Esophagus squamous epithelium (tissue), 5 donors: Measurements from ENCODE around the gene CLSTN3. TPM values are rescaled to one million over a fixed set of nuclear protein-coding genes. Genes with fewer than 3 reads are reported as not detected.

Experiments used
- DNase-seq: peaks from one replicate; lab custom pipeline; 2025; lab: John Stamatoyannopoulos, UW
- H3K27ac ChIP-seq, 4 donors: fragments of 200-600 bp; sonication (generic); one replicate each; pipeline ENCODE4 v1.5.1; 2016 to 2019; ENCODE audit warnings: mild to moderate bottlenecking in 1 of 4
- H3K27me3 ChIP-seq, 4 donors: fragments of 200-600 bp; sonication (generic); 1 replicate in 3 of 4; 2 replicates in 1 of 4; pipeline versions ENCODE4 v1.5.1 to v1.6.0; 2017 to 2021; ENCODE audit warnings: antibody characterized with exemption in 1 of 4
- H3K36me3 ChIP-seq, 3 donors: fragments of 200-600 bp; sonication (generic); one replicate each; pipeline ENCODE4 v1.5.1; 2016 to 2019
- H3K4me1 ChIP-seq, 3 donors: fragments of 200-600 bp; sonication (generic); one replicate each; pipeline ENCODE4 v1.5.1; 2017 to 2019
- H3K4me3 ChIP-seq, 4 donors: fragments of 200-600 bp; sonication (generic); 1 replicate in 3 of 4; 2 replicates in 1 of 4; pipeline ENCODE4 v1.5.1; 2016 to 2019; ENCODE audit warnings: mild to moderate bottlenecking in 2 of 4, moderate library complexity in 1 of 4
- H3K9me3 ChIP-seq, 3 donors: fragments of 200-600 bp; sonication (generic); one replicate each; pipeline ENCODE4 v1.5.1; 2016 to 2019
- POLR2A ChIP-seq, 4 donors: fragments of 450-650 bp; IDR thresholded peaks; one replicate each; pipeline ENCODE4 v1.6.1; 2017; ENCODE audit warnings: antibody characterized with exemption in 4 of 4, mild to moderate bottlenecking in 4 of 4, moderate library complexity in 3 of 4
- WGBS, 2 donors: methylation state at CpG; one replicate each; pipeline ENCODE4 v1.1.5; 2018; 5-methylcytosine and 5-hydroxymethylcytosine counted together
- intact Hi-C: fragments of 100-400 bp; cut with DNase I; formaldehyde crosslinking; loops from one replicate; pipeline ENCODE4 v1.15.0; 2022
- total RNA-seq, 4 donors: library from RNA; depleted of rRNA; stranded (reverse); fragments of >200 nt; gene quantifications; one replicate each; pipeline ENCODE4 v1.1.0, GENCODE V29; 2016
- TF ChIP-seq, protein P1 (sequence below), 6 experiments: fragments of 450-650 bp in 4 of 6; fragments of 200-600 bp in 2 of 6; sonication (generic) in 2 of 6; IDR thresholded peaks; one replicate each; pipeline ENCODE4 v1.5.1; 2016 to 2019; ENCODE audit warnings: antibody characterized with exemption in 6 of 6, mild to moderate bottlenecking in 4 of 6, moderate library complexity in 4 of 6
- donor health status: DM: yes; HTN: yes; CAD: no.

Gene CLSTN3
- total RNA-seq, 4 donors from 2014 or later, result 4.8 to 12.4 (median 9.5) TPM

DNA sequence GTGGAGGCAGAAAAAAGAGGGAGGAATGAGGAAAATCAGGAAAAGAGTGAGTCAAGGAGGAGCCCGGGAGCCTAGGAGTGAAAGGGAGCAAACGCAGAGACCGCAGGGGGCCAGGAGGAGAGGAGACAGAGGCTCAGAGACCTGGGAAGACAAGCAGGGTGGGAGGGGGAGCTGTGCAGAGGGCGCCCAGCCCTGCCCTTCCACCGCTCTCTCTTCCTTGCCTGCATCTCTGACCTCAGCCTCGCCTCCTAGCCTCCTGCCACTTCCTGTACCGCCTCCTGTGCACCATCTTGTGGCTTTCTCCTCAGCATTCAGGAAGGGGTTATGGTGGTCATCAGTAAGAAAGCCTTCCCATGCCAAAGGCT, 1.3 kb downstream of the CLSTN3 start:
- H3K9me3 ChIP-seq, result no peaks in the 10 kb centered on the region
- H3K4me3 ChIP-seq, result peak overlapping the region in 3 of 4 donors; percentile 63 to 80 (median 68)
- intact Hi-C loops, result no loop called here
- no peak for DNase-seq
- WGBS, 2 donors, result 42 to 48% methylated on average over 7 of the region's 7 CpGs
- peaks cover 9 to 40% (median 24%) of the 10 kb centered on the region in 3 donors for H3K4me1 ChIP-seq
- H3K27ac ChIP-seq, result peak overlapping the region in 3 of 4 donors; percentile 84 to 90 (median 86)
- TF ChIP-seq, protein P1, sequence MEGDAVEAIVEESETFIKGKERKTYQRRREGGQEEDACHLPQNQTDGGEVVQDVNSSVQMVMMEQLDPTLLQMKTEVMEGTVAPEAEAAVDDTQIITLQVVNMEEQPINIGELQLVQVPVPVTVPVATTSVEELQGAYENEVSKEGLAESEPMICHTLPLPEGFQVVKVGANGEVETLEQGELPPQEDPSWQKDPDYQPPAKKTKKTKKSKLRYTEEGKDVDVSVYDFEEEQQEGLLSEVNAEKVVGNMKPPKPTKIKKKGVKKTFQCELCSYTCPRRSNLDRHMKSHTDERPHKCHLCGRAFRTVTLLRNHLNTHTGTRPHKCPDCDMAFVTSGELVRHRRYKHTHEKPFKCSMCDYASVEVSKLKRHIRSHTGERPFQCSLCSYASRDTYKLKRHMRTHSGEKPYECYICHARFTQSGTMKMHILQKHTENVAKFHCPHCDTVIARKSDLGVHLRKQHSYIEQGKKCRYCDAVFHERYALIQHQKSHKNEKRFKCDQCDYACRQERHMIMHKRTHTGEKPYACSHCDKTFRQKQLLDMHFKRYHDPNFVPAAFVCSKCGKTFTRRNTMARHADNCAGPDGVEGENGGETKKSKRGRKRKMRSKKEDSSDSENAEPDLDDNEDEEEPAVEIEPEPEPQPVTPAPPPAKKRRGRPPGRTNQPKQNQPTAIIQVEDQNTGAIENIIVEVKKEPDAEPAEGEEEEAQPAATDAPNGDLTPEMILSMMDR (IDR thresholded peaks at IDR 0.05), result no peak
- TF ChIP-seq POLR2A (IDR thresholded peaks at IDR 0.05), result no peak
- peaks cover 0 to 12% (median 0%) of the 10 kb centered on the region in 4 donors for H3K27me3 ChIP-seq
- peaks cover 1 to 29% (median 4%) of the 10 kb centered on the region in 3 donors for H3K36me3 ChIP-seq

DNA sequence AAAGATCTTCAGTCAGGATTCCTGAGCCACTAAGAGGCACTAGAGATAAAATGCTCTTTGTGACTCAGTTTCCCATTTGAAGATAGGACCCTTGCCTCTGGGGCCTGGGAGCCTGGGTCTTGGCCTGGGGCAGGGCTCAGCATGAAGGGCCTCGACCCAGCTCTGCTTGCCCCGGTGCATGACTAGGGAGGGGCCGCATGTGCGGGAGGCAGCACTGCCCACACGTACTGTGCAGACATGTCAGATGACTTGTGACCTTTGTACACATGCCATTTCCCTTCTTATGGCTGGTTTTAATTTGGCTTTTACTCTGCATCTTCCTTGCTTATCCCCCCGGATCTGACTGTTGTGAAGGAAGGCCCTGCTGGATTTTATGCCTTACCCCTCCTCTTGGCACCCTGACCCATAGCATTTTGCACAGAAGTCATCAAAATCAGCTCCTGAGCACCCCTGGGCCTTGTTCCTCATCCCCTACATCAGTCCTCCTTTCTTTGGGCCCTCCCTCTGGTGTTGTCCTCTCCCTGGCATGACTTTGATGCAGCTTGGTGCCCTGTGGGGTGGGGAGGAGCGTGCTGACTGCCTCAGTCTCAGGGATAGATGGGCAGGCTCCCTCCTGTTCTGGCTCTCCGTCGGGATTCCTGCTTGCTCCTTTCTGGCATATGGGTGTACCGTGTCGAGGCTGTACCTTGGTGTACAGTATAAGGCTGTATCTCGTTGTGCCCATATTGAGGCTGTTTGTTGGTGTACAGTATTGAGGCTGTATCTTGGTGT, 4.4 kb downstream of the CLSTN3 start:
- H3K9me3 ChIP-seq, result no peaks in the 10 kb centered on the region
- H3K27ac ChIP-seq, result no peak overlapping the region
- H3K36me3 ChIP-seq, result peaks cover 10 to 59% (median 12%) of the 10 kb centered on the region in 3 donors
- H3K27me3 ChIP-seq, result peaks cover 0 to 12% (median 0%) of the 10 kb centered on the region in 4 donors
- WGBS, 2 donors, result 83 to 85% methylated on average over 10 to 11 of the region's 12 CpGs
- intact Hi-C loops, result no loop called here
- DNase-seq, result no peak
- no peak overlapping the region for H3K4me3 ChIP-seq
- TF ChIP-seq, protein P1 (IDR thresholded peaks at IDR 0.05), result no peak
- TF ChIP-seq POLR2A (IDR thresholded peaks at IDR 0.05), result no peak
- H3K4me1 ChIP-seq, result peaks cover 5 to 22% (median 12%) of the 10 kb centered on the region in 3 donors

DNA sequence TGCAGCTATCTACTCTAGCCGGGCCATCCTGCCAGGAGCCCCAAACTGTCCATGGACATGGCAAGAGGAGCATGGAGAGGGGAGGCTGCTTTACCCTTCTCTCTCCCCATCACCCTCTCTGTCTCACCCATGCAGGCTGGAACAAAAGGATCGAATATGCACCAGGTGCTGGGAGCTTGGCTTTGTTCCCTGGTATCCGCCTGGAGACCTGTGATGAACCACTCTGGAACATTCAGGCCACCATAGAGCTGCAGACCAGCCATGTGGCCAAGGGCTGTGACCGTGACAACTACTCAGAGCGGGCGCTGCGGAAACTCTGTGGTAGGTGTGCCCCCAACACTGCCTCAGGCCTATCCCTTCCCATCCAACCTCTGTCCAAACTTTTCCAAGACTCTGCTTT, 5.9 kb downstream of the CLSTN3 start:
- intact Hi-C loops, result no loop called here
- DNase-seq, result no peak
- no peaks in the 10 kb centered on the region for H3K27me3 ChIP-seq
- TF ChIP-seq POLR2A (IDR thresholded peaks at IDR 0.05), result no peak
- TF ChIP-seq, protein P1 (IDR thresholded peaks at IDR 0.05), result no peak
- H3K4me3 ChIP-seq, result no peak overlapping the region
- no peaks in the 10 kb centered on the region for H3K9me3 ChIP-seq
- no peak overlapping the region for H3K27ac ChIP-seq
- WGBS, 2 donors, result 91 to 100% methylated on average over 4 to 5 of the region's 7 CpGs
- H3K4me1 ChIP-seq, result peaks cover 0 to 7% (median 3%) of the 10 kb centered on the region in 3 donors
- peaks cover 10 to 72% (median 12%) of the 10 kb centered on the region in 3 donors for H3K36me3 ChIP-seq

DNA sequence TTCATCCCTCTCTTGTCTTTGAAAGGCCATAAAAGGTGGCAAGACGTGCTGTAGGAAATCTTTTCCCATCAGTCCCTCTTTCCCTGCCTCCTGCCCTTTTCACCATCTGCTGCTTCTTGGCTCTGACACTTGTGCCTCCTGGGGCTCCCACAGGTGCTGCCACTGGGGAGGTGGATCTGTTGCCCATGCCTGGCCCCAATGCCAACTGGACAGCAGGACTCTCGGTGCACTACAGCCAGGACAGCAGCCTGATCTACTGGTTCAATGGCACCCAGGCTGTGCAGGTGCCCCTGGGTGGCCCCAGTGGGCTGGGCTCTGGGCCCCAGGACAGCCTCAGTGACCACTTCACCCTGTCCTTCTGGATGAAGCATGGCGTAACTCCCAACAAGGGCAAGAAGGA, 6.5 kb downstream of the CLSTN3 start:
- H3K27ac ChIP-seq, result no peak overlapping the region

DNA sequence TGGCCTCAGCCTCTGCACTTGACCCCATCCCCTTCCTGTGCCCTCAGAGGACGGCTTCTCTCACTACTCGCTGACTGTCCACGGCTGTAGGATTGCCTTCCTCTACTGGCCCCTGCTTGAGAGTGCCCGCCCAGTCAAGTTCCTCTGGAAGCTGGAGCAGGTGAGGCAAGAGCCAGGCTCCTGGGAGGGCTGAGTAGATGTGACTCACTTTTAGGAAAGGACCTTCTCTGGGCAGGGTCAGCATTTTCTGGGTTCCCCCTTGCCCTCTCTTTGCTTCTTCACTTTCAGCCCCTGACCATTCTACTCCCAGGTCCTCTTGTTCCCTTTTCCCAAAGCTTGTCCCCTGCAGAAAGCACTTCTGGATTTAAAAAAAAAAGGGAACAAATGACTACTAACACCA, 7.7 kb downstream of the CLSTN3 start:
- TF ChIP-seq, protein P1 (IDR thresholded peaks at IDR 0.05), result no peak
- TF ChIP-seq POLR2A (IDR thresholded peaks at IDR 0.05), result no peak
- H3K4me1 ChIP-seq, result no peaks in the 10 kb centered on the region
- H3K4me3 ChIP-seq, result no peak overlapping the region
- no peaks in the 10 kb centered on the region for H3K9me3 ChIP-seq
- intact Hi-C loops, result no loop called here
- no peak overlapping the region for H3K27ac ChIP-seq
- H3K36me3 ChIP-seq, result peaks cover 10 to 80% (median 12%) of the 10 kb centered on the region in 3 donors
- no peaks in the 10 kb centered on the region for H3K27me3 ChIP-seq
- WGBS, 2 donors, result 62 to 87% methylated on average over 3 to 4 of the region's 4 CpGs
- no peak for DNase-seq

More for the DNA sequence above, 6.5 kb downstream of the CLSTN3 start:
- Histone ChIP-seq H3K4me1 (peaks cover 0 to under 1% (median 0%) of the 10 kb centered on the region in 3 donors), H3K36me3 (peaks cover 10 to 78% (median 12%) of the 10 kb centered on the region in 3 donors), H3K4me3 (no peak overlapping the region), H3K9me3 (no peaks in the 10 kb centered on the region), H3K27me3 (no peaks in the 10 kb centered on the region)
- TF ChIP-seq, protein P1 (IDR thresholded peaks at IDR 0.05), result no peak
- no peak for TF ChIP-seq POLR2A (IDR thresholded peaks at IDR 0.05)
- WGBS, 2 donors, result 78 to 84% methylated on average over 1 to 2 of the region's 3 CpGs
- no peak for DNase-seq
- intact Hi-C loops, result no loop called here
